Brain microvascular endothelial cell (primary cell): Measurements from ENCODE around the gene CRYBG3.

Source experiments
- DNase-seq: peaks from one replicate; pipeline ENCODE4 v3.0.0-alpha.2; 2020
- H3K27ac ChIP-seq: fragments of 250-450 bp; sonication (Bioruptor Pico); 2 replicates; pipeline ENCODE4 v1.5.1; 2020; ENCODE audit warnings: mild to moderate bottlenecking, moderate library complexity
- H3K27me3 ChIP-seq: fragments of 250-450 bp; sonication (Bioruptor Pico); replicated peaks from 2 replicates; pipeline ENCODE4 v1.5.1; 2020; ENCODE audit warnings: mild to moderate bottlenecking
- H3K36me3 ChIP-seq: fragments of 250-450 bp; sonication (Bioruptor Pico); replicated peaks from 2 replicates; pipeline ENCODE4 v1.5.1; 2020; ENCODE audit warnings: mild to moderate bottlenecking
- H3K4me3 ChIP-seq: 2 replicates; pipeline ENCODE4 v1.5.1; 2011; ENCODE audit warnings: low read depth, mild to moderate bottlenecking, control low read depth, low read length, moderate library complexity
- CTCF ChIP-seq: IDR thresholded peaks from 2 replicates; pipeline ENCODE4 v1.5.1; 2011; ENCODE audit warnings: low read depth, mild to moderate bottlenecking, moderate library complexity, low read length, control low read depth, inconsistent platforms; ENCODE audit errors: missing control alignments
- in situ Hi-C: cut with HindIII; loops from 2 replicates; pipeline ENCODE4 v1.10.0; 2017; ENCODE audit warnings: low sequenced_read_pairs, low pct_ligation_motif_present

The CRYBG3 gene

DNA sequence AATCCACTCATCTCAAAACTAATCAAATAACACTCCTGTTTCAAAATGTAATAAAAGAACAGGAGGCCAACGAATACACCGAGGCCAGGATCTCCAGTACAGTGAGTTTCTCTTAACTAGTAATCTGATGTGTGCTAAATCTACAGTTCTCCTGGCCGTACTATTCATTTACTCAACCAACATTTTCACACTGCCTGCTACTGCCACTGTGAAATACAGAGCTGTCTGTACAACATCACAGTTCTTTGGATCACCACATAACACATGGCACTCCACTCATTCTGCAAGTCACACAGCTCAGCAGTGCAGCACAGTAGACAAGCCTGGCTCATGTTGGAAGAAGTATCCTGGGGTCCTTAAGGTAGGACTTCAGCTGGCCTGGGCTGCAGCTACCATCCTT, 128.5 kb downstream of the CRYBG3 start:
- H3K27ac ChIP-seq = no peak overlapping the region
- no peak overlapping the region for H3K4me3 ChIP-seq
- H3K36me3 ChIP-seq = peaks cover 66% of the 10 kb centered on the region
- in situ Hi-C loops = no loop called here
- no peak for DNase-seq
- TF ChIP-seq CTCF = no peak
- H3K27me3 ChIP-seq = no peaks in the 10 kb centered on the region

DNA sequence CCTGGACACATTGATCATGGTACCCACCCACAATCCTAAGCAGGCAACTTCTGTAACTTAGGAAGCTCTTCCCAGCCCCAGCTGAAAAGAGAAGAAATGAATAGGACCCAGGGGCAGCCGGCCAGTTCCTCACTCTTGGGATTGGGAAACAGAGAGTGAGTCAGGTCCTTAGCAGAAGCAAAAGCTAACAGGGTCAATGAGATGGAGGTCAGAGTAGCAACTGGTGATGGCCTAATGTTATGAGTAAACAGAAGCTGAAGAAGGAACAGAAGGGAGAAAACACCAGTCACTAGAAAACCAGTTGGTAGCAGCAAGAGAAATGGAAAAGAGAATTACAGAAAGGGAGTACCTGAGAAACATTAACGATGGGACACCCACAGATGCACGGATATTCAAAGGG, 130.5 kb downstream of the CRYBG3 start:
- DNase-seq = peak; percentile 13
- TF ChIP-seq CTCF = no peak
- Histone ChIP-seq H3K27ac (no peak overlapping the region), H3K36me3 (peaks cover 59% of the 10 kb centered on the region), H3K27me3 (no peaks in the 10 kb centered on the region), H3K4me3 (no peak overlapping the region)
- in situ Hi-C loops = no loop called here

GRCh38 chr3:97952872-97953271, 131.1 kb downstream of the CRYBG3 start:
- H3K36me3 ChIP-seq = peaks cover 59% of the 10 kb centered on the region
- H3K4me3 ChIP-seq = no peak overlapping the region
- no peak for DNase-seq
- no peak overlapping the region for H3K27ac ChIP-seq
- TF ChIP-seq CTCF = no peak
- H3K27me3 ChIP-seq = no peaks in the 10 kb centered on the region
- in situ Hi-C loops = no loop called here

DNA sequence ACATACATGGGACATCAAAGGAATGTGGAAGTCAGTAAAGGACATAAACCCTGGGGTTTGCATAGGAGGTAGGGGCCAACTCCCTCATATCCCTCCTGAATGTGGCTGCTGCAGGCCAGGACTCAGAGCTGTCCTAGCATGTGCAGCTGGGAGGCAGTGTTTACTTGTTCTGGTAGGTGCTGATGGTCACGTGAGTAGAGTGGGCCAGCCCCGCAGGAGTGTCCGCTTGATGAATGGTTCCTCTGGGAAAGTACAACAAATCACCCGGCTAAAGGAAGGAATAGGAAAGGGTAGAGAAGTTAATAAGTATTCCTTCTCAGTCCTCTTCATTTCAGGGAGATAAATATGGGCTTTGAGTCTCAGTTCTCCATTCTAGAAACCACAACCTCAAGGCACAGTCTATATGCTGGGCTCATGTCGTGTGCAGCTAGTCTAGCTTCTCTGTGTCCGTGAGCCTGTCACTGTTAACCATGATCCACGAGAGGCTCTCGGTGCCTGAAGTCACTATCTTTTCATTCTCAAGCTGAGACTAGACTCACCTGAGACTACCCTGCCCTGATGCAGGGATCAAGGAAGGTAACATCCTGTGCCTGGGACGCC, 132.5 kb downstream of the CRYBG3 start:
- TF ChIP-seq CTCF = no peak
- no peaks in the 10 kb centered on the region for H3K27me3 ChIP-seq

GRCh38 chr3:97956051-97956450, 134.2 kb downstream of the CRYBG3 start:
- TF ChIP-seq CTCF = no peak
- Histone ChIP-seq H3K27ac (no peak overlapping the region), H3K36me3 (peaks cover 36% of the 10 kb centered on the region), H3K27me3 (no peaks in the 10 kb centered on the region), H3K4me3 (no peak overlapping the region)
- in situ Hi-C loops = no loop called here
- no peak for DNase-seq

More for the DNA sequence above, 132.5 kb downstream of the CRYBG3 start:
- Histone ChIP-seq H3K36me3 (peaks cover 50% of the 10 kb centered on the region), H3K4me3 (no peak overlapping the region), H3K27ac (no peak overlapping the region)
- in situ Hi-C loops = no loop called here
- DNase-seq = no peak
